ENCODE data around the gene DOCK4. TPM values are rescaled to one million over a fixed set of nuclear protein-coding genes. Genes with fewer than 3 reads are reported as not detected.
A peak's percentile ranks its signal among the peaks of the same experiment; 100 is the strongest.

DOCK4 gene
- total RNA-seq, 1 donor from 2014 or later = 10.6 TPM

DNA sequence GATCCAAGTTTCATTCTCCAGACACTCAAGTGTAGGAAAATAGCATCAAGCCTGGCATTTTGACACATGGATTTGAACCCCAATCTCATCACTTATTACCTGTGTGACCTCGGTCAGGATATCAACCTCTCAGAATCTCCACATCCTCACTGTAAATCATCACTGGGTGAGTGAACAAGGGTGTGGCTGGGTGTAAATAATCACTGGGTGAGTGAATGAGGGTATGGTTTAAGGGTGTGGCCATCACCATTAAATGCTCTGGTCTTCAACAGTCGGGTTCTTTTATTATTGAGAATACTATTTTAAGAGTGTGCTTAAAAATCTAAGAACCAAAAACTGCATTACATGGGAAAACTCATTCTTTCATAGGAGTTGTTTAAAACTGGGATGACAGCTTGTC lies 200.1 kb downstream of the DOCK4 start:
- no peak overlapping the region for H3K4me3 ChIP-seq (ENCODE audit: low read depth, low read length)
- TF ChIP-seq, protein P1, sequence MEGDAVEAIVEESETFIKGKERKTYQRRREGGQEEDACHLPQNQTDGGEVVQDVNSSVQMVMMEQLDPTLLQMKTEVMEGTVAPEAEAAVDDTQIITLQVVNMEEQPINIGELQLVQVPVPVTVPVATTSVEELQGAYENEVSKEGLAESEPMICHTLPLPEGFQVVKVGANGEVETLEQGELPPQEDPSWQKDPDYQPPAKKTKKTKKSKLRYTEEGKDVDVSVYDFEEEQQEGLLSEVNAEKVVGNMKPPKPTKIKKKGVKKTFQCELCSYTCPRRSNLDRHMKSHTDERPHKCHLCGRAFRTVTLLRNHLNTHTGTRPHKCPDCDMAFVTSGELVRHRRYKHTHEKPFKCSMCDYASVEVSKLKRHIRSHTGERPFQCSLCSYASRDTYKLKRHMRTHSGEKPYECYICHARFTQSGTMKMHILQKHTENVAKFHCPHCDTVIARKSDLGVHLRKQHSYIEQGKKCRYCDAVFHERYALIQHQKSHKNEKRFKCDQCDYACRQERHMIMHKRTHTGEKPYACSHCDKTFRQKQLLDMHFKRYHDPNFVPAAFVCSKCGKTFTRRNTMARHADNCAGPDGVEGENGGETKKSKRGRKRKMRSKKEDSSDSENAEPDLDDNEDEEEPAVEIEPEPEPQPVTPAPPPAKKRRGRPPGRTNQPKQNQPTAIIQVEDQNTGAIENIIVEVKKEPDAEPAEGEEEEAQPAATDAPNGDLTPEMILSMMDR (conservative IDR thresholded peaks at IDR 0.05; ENCODE audit: low read depth, low read length) = no peak
- no peak for DNase-seq (ENCODE audit: low read depth)

DNA sequence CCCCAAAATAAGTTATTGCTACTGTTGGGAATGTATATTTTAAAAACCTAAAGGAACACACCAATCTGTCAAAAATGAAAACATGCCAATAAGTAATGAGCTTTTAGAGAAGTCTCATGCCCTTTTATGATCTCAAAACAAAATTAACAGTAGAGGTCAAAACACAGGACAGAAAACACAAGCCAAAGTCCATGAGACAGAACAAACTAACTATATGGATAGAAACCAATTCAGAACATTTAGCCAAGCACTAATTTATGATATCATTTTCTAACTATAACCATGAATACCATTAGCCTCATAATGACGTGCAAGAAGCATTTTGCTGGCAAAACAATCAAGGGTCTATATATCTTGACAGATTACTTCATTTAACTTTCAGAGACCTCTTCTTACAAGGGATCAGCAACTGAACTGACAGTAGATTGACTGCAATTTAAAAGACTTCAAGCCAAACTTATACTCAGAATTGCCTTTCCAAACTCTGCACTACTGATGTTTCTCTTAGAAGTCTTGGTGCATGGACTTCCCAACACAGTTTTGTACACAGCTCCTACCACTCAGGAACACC lies 200.9 kb downstream of the DOCK4 start:
- TF ChIP-seq, protein P1 (conservative IDR thresholded peaks at IDR 0.05; ENCODE audit: low read depth, low read length) = no peak
- no peak overlapping the region for H3K4me3 ChIP-seq (ENCODE audit: low read depth, low read length)
- no peak for DNase-seq (ENCODE audit: low read depth)

DNA sequence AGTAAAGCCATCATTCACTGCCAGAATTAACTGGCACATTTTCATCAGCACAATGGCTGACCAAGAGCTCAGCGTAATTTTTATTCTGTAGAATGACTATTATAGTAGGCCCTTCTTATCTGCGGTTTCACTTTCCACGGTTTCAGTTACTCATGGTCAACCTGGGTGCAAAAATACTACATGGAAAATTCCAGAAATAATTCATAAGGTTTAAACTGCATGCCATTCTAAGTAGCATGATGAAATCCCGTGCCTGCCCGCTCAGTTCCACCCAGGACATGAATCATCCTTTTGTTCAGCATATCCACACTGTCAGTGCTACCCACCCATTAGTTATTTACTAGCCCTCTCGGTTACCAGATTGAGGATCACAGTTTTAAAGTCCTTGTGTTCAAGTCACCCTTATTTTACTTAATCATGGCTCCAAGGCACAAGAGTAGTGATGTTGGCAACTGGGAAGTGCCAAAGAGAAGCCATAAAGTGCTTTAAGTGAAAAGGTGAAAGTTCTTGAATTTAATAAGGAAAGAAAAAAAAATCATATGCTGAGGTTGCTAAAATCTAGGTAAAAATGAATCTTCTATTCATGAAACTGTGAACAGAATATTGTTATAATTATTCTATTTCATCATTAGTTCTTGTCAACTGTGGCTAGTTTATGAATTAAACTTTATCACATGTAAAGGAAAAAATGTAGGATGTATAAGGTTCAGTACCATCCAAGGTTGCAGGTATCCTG lies 204.9 kb downstream of the DOCK4 start:
- TF ChIP-seq, protein P1 (conservative IDR thresholded peaks at IDR 0.05; ENCODE audit: low read depth, low read length) = no peak
- DNase-seq (ENCODE audit: low read depth) = peak; percentile 74
- H3K4me3 ChIP-seq (ENCODE audit: low read depth, low read length) = no peak overlapping the region

DNA sequence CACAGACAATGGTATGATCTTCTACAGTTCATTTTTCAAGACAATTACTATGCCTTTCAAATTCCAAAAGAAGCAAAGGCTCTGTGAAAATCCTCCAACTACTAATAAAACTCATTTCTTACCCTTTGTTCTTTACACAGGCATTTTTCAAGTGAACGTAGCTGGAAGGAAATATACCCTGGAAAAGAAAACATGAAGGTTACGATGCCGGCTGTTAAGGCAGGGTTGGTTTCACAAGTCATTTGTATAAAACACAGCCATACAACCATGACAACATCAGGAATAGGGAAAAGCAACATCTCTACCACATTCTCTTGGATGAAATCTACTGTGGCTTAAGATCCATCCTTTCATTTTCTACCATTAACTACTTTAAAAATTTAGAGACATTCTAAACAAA lies 207.9 kb downstream of the DOCK4 start:
- H3K4me3 ChIP-seq (ENCODE audit: low read depth, low read length) = no peak overlapping the region
- TF ChIP-seq, protein P1 (conservative IDR thresholded peaks at IDR 0.05; ENCODE audit: low read depth, low read length) = no peak
- no peak for DNase-seq (ENCODE audit: low read depth)

DNA sequence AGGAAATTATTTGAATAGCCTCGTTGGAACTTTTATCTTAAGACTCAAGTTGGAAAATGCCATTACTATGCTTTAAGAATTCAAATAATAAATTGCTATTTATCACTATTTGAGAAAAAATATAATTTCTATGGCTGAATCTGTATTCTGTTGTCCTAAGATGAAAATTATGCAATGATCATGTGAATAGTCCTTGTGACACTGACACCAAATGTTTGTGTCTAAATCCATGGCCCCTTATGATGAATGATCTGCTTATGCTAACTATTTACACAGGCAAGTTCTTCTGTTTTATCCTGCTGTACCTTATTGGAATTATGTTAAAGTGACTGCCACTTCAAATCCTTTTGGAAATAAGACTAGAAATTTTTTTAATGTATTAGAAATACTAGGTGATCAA lies 208.7 kb downstream of the DOCK4 start:
- no peak for DNase-seq (ENCODE audit: low read depth)
- TF ChIP-seq, protein P1 (conservative IDR thresholded peaks at IDR 0.05; ENCODE audit: low read depth, low read length) = no peak
- H3K4me3 ChIP-seq (ENCODE audit: low read depth, low read length) = no peak overlapping the region

DNA sequence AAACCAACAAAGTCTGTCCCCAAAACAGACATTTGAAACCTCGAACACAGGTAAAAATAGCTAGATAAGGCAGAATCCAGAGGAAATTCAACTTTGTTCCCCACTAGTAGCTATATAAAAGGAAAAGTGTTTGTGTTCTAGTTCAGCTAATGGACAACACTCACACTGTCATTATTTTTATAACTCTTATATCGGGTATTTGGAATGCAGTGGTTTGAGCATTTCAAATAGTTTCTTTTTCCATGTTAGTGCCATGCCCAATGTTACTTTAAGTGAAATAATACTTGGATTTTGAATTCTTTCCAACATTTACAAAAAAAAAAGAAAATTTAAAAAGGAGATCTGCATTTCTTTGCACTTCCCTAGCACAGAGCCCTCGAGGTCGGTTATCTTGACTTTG lies 213.6 kb downstream of the DOCK4 start:
- TF ChIP-seq, protein P1 (conservative IDR thresholded peaks at IDR 0.05; ENCODE audit: low read depth, low read length) = no peak
- no peak overlapping the region for H3K4me3 ChIP-seq (ENCODE audit: low read depth, low read length)
- no peak for DNase-seq (ENCODE audit: low read depth)

DNA sequence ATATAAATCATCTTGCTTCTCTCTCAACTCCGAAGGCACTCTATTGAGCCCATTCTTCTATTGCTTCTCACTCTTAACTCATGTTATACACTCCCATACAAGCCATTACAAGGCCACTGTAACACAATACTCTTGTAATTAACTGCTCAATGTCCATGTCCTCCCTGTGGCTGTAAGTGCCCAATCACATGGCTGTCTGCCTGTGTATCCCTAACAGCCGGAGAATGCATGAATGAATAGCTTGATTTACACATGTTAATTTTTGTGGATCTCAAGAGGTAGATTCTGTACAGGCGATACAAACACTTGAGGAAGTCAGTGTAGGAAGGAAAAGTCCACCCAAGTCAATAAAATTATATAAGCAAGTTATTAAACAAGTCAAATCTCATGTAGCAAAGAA lies 215.6 kb downstream of the DOCK4 start:
- H3K4me3 ChIP-seq (ENCODE audit: low read depth, low read length) = no peak overlapping the region
- TF ChIP-seq, protein P1 (conservative IDR thresholded peaks at IDR 0.05; ENCODE audit: low read depth, low read length) = no peak
- DNase-seq (ENCODE audit: low read depth) = no peak
